K562 (cell line): ENCODE data around the gene WBP1. TPM values are rescaled to one million over a fixed set of nuclear protein-coding genes. Genes with fewer than 3 reads are reported as not detected.

Experiments used
- CBX5 ChIP-seq: IDR thresholded peaks from 2 replicates; pipeline ENCODE4 v1.6.1; 2014; ENCODE audit warnings: low read depth, borderline replicate concordance
- FOXJ2 ChIP-seq: fragments of 200-800 bp; sonication (Bioruptor generic); IDR thresholded peaks from 2 replicates; pipeline ENCODE4 v1.6.1; 2016; ENCODE audit warnings: missing genetic modification characterization, missing compliant biosample characterization
- HLTF ChIP-seq: fragments of 450-650 bp; IDR thresholded peaks from 2 replicates; pipeline ENCODE4 v1.6.1; 2016
- NR2C2 ChIP-seq, 2 experiments: fragments of 200-800 bp in 1 of 2; sonication (Bioruptor generic) in 1 of 2; sonication (generic) in 1 of 2; formaldehyde crosslinking in 1 of 2; IDR thresholded peaks; 2 replicates each; pipeline versions ENCODE4 v1.6.1 to v1.8.0; 2016 to 2022; ENCODE audit warnings: mild to moderate bottlenecking in 1 of 2, missing compliant biosample characterization in 1 of 2, missing genetic modification characterization in 1 of 2, missing genetic modification reagents in 1 of 2
- RBM34 ChIP-seq: fragments of 200-400 bp; formaldehyde crosslinking; IDR thresholded peaks from 2 replicates; pipeline ENCODE4 v1.6.1; 2018; ENCODE audit warnings: low read length, borderline replicate concordance; ENCODE audit not compliant: insufficient read depth
- ZNF184 ChIP-seq: sonication (generic); formaldehyde crosslinking; IDR thresholded peaks from 2 replicates; pipeline ENCODE4 v1.5.0; 2020; ENCODE audit warnings: missing genetic modification reagents
- ZNF232 ChIP-seq: sonication (generic); formaldehyde crosslinking; IDR thresholded peaks from 2 replicates; pipeline ENCODE4 v1.8.0; 2022; ENCODE audit warnings: mild to moderate bottlenecking, missing genetic modification reagents
- ZNF589 ChIP-seq: fragments of 200-800 bp; sonication (Bioruptor generic); IDR thresholded peaks from 2 replicates; pipeline ENCODE4 v1.6.1; 2016; ENCODE audit warnings: low read depth, missing genetic modification characterization, missing compliant biosample characterization
- polyA plus RNA-seq, 8 experiments: library from polyadenylated mRNA; depleted of rRNA in 4 of 8; stranded (reverse) in 5 of 8; unstranded in 3 of 8; fragments of >200 nt; fragmentation: Nextera tagmentation in 2 of 8; fragmentation: Illumina TruSeq in 1 of 8; extraction: Ambion mirVana in 2 of 8; extraction: Trizol in 1 of 8; gene quantifications; 2 replicates each; pipeline versions ENCODE4 v1.2.1 to v1.2.3, GENCODE V29; 2011 to 2014; ENCODE audit warnings: inconsistent platforms in 1 of 8, missing spikeins in 1 of 8
- total RNA-seq, 7 experiments: library from RNA; depleted of rRNA in 6 of 7; stranded (reverse); fragments of >200 nt in 6 of 7; fragmentation: Illumina TruSeq in 2 of 7; extraction: Trizol in 2 of 7; gene quantifications; 2 replicates each; pipeline versions ENCODE4 v1.2.1 to v1.2.3, GENCODE V29; 2011 to 2021; ENCODE audit warnings: low replicate concordance in 1 of 7
- TF ChIP-seq, protein P1 (sequence below), 2 experiments: fragments of 450-650 bp; IDR thresholded peaks; 2 replicates each; pipeline ENCODE4 v1.6.1; 2016; ENCODE audit warnings: mild to moderate bottlenecking in 2 of 2, borderline replicate concordance in 1 of 2, low read depth in 1 of 2, moderate library complexity in 1 of 2
- TF ChIP-seq, protein P2 (sequence below): IDR thresholded peaks from 2 replicates; pipeline ENCODE4 v1.6.1; 2011; ENCODE audit warnings: borderline replicate concordance, low read depth, mild to moderate bottlenecking, moderate library complexity, low read length; ENCODE audit not compliant: insufficient read depth, poor library complexity, severe bottlenecking
- TF ChIP-seq, protein P3 (sequence below): sonication (generic); formaldehyde crosslinking; IDR thresholded peaks from 2 replicates; pipeline ENCODE4 v1.8.0; 2022; ENCODE audit warnings: missing genetic modification reagents, mild to moderate bottlenecking, borderline replicate concordance

The WBP1 gene
- total and polyA plus RNA-seq, 9 of the 15 experiments (the other 6 are each of a cell fraction or from before 2014, with no cell fraction given), result 1.9 to 27.7 (median 14.2) TPM

DNA sequence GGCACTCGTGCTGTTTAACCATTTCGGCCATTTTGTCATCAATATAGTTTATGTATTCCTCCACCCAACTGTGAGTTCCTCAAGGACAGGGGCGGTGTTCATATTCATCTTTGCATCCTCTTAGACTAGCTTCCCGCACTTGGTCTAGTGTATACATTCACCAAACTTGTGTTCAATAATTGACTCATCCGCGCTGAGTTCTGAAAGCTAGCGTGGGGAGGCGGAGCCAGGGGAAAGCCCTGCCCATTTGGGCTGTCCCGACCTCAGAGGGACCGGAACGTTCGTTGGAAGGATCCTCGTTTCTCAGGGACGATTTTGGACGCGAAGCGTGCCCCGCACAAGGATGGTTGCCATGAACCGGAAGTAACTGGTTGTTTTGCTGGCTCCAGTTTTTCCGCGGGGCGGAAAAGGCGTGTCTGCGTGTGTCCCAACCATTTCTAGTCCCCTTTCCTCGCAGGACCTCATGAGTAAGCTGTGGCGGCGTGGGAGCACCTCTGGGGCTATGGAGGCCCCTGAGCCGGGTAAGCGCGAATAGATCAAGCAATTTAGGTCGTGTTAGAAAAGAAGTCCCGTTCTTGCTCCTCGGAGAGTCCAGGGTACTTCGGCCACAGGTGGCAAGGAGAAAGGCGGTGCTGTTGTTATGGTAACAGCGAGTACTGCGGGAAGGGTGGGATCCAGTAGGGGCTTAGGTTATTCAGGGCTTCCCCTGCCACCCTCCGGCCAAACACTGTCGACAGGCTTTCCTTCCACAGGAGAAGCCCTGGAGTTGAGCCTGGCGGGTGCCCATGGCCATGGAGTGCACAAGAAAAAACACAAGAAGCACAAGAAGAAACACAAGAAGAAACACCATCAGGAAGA is 3.4 kb upstream of the WBP1 start, which contains the start of gene INO80B (continued):
- TF ChIP-seq CBX5 (no peak), NR2C2 (CRISPR knock-in tag; IDR thresholded peaks at IDR 0.05) (peak; percentile 100), NR2C2 (tag; IDR thresholded peaks at IDR 0.05) (peak; percentile 99), ZNF589 (CRISPR knock-in tag) (no peak), RBM34 (no peak), FOXJ2 (tag) (peak; percentile 61; the same call in 1 of the 2 replicates), HLTF (no peak), ZNF232 (CRISPR knock-in tag) (no peak), ZNF184 (CRISPR knock-in tag) (no peak)
- TF ChIP-seq, protein P1, sequence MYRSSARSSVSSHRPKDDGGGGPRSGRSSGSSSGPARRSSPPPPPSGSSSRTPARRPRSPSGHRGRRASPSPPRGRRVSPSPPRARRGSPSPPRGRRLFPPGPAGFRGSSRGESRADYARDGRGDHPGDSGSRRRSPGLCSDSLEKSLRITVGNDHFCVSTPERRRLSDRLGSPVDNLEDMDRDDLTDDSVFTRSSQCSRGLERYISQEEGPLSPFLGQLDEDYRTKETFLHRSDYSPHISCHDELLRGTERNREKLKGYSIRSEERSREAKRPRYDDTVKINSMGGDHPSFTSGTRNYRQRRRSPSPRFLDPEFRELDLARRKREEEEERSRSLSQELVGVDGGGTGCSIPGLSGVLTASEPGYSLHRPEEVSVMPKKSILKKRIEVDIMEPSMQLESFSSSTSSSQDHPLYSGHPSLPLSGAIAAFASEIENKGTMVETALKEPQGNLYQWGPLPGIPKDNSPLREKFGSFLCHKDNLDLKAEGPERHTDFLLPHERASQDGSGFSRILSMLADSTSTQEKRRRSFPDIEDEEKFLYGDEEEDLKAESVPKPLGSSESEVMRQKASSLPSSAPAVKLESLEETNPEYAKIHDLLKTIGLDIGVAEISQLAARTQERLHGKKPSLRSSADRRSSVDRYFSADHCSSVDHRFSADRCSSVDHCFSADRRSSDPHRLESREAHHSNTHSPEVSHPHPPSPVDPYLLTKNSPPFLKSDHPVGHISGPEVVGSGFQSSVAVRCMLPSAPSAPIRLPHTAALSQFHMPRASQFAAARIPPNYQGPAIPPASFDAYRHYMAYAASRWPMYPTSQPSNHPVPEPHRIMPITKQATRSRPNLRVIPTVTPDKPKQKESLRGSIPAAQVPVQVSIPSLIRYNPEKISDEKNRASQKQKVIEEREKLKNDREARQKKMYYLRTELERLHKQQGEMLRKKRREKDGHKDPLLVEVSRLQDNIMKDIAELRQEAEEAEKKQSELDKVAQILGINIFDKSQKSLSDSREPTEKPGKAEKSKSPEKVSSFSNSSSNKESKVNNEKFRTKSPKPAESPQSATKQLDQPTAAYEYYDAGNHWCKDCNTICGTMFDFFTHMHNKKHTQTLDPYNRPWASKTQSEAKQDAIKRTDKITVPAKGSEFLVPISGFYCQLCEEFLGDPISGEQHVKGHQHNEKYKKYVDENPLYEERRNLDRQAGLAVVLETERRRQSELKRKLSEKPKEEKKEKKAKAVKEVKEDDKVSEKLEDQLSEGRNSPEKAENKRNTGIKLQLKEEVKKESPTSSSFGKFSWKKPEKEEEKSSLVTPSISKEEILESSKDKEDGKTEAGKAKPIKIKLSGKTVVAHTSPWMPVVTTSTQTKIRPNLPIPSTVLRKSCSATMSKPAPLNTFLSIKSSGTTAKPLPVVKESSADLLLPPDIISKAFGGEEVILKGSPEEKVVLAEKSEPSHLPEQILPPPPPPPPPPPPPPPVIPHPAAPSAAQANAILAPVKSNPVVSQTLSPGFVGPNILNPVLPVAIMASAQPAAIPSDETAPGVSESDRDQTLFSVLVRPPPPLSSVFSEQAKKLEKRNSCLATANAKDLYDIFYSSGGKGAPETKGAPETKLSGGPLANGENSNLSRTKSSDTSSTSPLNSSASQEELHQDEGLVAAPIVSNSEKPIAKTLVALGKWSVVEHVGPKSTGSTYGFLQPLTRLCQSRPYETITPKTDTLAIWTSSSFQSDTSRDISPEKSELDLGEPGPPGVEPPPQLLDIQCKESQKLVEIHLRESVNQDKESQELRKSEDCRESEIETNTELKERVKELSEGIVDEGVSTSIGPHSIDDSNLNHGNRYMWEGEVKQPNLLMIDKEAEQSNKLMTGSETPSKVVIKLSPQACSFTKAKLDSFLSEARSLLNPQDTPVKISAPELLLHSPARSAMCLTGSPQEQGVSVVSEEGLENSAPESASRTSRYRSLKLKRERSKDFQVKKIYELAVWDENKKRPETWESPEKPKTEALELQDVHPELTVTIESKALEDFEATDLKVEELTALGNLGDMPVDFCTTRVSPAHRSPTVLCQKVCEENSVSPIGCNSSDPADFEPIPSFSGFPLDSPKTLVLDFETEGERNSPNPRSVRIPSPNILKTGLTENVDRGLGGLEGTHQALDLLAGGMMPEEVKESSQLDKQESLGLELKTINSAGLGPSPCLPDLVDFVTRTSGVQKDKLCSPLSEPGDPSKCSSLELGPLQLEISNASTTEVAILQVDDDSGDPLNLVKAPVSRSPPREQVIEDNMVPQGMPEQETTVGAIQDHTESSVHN (IDR thresholded peaks at IDR 0.05; ENCODE audit: borderline replicate concordance in 1 of 2, low read depth in 1 of 2), result no peak
- TF ChIP-seq, protein P2, sequence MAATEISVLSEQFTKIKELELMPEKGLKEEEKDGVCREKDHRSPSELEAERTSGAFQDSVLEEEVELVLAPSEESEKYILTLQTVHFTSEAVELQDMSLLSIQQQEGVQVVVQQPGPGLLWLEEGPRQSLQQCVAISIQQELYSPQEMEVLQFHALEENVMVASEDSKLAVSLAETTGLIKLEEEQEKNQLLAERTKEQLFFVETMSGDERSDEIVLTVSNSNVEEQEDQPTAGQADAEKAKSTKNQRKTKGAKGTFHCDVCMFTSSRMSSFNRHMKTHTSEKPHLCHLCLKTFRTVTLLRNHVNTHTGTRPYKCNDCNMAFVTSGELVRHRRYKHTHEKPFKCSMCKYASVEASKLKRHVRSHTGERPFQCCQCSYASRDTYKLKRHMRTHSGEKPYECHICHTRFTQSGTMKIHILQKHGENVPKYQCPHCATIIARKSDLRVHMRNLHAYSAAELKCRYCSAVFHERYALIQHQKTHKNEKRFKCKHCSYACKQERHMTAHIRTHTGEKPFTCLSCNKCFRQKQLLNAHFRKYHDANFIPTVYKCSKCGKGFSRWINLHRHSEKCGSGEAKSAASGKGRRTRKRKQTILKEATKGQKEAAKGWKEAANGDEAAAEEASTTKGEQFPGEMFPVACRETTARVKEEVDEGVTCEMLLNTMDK, result no peak
- TF ChIP-seq, protein P3, sequence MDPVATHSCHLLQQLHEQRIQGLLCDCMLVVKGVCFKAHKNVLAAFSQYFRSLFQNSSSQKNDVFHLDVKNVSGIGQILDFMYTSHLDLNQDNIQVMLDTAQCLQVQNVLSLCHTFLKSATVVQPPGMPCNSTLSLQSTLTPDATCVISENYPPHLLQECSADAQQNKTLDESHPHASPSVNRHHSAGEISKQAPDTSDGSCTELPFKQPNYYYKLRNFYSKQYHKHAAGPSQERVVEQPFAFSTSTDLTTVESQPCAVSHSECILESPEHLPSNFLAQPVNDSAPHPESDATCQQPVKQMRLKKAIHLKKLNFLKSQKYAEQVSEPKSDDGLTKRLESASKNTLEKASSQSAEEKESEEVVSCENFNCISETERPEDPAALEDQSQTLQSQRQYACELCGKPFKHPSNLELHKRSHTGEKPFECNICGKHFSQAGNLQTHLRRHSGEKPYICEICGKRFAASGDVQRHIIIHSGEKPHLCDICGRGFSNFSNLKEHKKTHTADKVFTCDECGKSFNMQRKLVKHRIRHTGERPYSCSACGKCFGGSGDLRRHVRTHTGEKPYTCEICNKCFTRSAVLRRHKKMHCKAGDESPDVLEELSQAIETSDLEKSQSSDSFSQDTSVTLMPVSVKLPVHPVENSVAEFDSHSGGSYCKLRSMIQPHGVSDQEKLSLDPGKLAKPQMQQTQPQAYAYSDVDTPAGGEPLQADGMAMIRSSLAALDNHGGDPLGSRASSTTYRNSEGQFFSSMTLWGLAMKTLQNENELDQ, result no peak
